ENCODE measurements around the gene ZFYVE26. TPM values are rescaled to one million over a fixed set of nuclear protein-coding genes. Genes with fewer than 3 reads are reported as not detected.

ZFYVE26 gene
- total RNA-seq, 6 experiments from 2014 or later = 8.3 to 14.8 (median 11.3) TPM

DNA sequence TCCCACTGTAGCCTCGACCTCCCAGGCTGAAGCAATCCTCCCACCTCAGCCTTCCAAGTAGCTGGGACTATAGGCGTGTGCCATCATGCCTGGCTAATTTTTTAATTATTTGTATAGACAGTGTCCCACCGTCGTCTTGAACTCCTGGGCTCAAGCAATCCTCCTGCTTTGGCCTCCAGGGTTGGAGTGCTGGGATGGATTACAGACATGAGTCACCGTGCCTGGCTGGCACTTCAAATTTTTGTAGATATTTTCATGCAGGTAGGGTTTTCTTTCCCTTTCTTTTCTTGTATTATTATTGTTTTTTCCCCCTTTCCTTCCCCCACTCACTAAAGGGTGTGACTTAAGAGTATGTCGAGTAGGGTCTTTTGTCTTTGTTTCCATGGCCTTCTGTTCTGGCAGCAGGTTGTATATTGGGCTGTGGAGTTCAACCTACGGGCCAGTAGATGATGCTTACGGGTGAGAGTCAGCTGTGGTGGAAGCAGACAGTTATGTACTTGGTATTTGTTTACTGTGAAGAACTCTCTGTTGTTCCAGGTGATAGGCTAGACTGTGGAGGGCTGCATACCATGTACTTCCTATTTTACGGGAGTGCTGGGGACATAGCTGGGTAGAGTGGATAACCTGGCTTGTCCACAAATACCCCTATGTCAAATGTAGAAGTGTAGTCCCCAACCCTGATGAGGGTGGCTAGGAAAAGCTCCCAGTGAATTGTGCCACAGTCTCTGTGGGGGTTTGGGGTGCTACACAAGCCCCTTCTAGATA, 33.9 kb upstream of the ZFYVE26 start:
- no peak for TF ChIP-seq POLR2A (IDR thresholded peaks at IDR 0.05)
- TF ChIP-seq, protein P1, sequence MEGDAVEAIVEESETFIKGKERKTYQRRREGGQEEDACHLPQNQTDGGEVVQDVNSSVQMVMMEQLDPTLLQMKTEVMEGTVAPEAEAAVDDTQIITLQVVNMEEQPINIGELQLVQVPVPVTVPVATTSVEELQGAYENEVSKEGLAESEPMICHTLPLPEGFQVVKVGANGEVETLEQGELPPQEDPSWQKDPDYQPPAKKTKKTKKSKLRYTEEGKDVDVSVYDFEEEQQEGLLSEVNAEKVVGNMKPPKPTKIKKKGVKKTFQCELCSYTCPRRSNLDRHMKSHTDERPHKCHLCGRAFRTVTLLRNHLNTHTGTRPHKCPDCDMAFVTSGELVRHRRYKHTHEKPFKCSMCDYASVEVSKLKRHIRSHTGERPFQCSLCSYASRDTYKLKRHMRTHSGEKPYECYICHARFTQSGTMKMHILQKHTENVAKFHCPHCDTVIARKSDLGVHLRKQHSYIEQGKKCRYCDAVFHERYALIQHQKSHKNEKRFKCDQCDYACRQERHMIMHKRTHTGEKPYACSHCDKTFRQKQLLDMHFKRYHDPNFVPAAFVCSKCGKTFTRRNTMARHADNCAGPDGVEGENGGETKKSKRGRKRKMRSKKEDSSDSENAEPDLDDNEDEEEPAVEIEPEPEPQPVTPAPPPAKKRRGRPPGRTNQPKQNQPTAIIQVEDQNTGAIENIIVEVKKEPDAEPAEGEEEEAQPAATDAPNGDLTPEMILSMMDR (IDR thresholded peaks at IDR 0.05) = no peak
- intact Hi-C loops (cut with DNase I) = no loop called here
- no peak overlapping the region for H3K4me3 ChIP-seq
- H3K36me3 ChIP-seq = no peaks in the 10 kb centered on the region
- no peak overlapping the region for H3K27ac ChIP-seq
- no peaks in the 10 kb centered on the region for H3K4me1 ChIP-seq
- DNase-seq (no peak), ATAC-seq (no peak)
- H3K9me3 ChIP-seq = no peaks in the 10 kb centered on the region
- H3K27me3 ChIP-seq = no peaks in the 10 kb centered on the region
- 95% methylated on average over 9 of the region's 9 CpGs for WGBS (ENCODE audit: insufficient coverage, low coverage, low lambda C conversion rate, missing lambda C conversion rate)

DNA sequence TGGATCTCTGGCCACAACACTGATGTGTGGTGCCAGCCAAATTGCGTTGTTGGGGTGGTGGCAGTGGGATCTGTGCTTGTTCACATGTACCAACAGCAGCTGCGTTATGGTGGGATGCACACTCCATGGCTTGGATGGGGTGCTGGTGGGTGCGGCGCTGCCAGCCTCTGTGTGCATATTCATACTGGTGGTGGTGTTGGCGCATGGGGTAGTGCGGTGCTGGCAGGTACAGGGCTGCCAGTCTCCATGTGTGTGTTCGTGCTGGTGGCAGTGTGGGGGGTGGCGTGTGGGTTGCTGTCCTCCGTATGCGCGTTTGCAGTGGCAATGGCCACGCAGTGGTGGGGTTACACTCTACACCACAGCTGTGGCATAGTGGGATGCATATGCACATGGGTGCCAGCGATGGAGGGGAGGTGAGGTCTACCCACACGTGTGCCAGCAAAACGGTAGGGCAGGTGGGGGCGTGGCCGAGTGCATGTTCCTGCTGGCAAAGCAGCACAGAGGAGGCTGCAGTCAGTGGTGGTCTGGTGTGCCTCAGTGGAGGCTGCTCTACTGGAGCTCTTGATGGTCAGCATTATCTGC, 29.7 kb upstream of the ZFYVE26 start:
- DNase-seq (no peak), ATAC-seq (no peak)
- Histone ChIP-seq H3K27ac (no peak overlapping the region), H3K9me3 (no peaks in the 10 kb centered on the region), H3K4me1 (no peaks in the 10 kb centered on the region), H3K36me3 (no peaks in the 10 kb centered on the region), H3K27me3 (no peaks in the 10 kb centered on the region), H3K4me3 (no peak overlapping the region)
- TF ChIP-seq, protein P1 (IDR thresholded peaks at IDR 0.05) = no peak
- no peak for TF ChIP-seq POLR2A (IDR thresholded peaks at IDR 0.05)
- 95% methylated on average over 4 of the region's 17 CpGs for WGBS (ENCODE audit: insufficient coverage, low coverage, low lambda C conversion rate, missing lambda C conversion rate)
- intact Hi-C loops (cut with DNase I) = no loop called here

DNA sequence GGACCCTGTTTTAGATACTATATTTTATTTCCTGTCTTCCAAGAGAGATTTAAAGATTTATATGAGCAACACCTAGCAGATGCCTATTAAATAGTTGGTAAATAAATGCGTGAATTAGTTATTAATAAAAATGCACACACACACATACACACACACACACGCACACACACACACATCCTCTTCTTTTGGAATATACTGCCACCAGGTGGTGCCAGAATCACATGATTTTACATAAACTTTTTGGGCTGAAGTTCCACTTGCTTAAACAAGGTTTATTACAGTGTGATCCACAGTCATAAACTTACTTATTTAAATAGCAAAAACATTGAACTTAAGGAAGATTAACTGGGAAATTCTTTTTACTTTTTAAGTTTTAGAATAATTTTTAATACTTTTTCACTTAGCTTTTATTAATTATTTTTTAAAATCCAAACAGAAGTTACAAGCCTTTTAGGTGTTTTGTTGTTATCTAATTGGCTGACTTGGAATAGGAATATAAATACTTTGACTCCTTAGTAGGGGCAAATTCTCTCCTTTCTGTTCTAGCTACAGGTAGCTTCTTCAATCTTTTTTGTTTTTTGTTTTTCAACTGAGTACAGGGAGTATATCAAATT, 20.7 kb upstream of the ZFYVE26 start:
- intact Hi-C loops (cut with DNase I) = no loop called here
- WGBS (ENCODE audit: insufficient coverage, low coverage, low lambda C conversion rate, missing lambda C conversion rate) = 0% methylated on average over 2 of the region's 2 CpGs
- Histone ChIP-seq H3K27ac (no peak overlapping the region), H3K27me3 (no peaks in the 10 kb centered on the region), H3K4me1 (no peaks in the 10 kb centered on the region), H3K4me3 (no peak overlapping the region), H3K36me3 (no peaks in the 10 kb centered on the region), H3K9me3 (no peaks in the 10 kb centered on the region)
- DNase-seq = no peak
- TF ChIP-seq, protein P1 (IDR thresholded peaks at IDR 0.05) = peak; percentile 42 to 65 (median 56)
- no peak for TF ChIP-seq POLR2A (IDR thresholded peaks at IDR 0.05)
- peak; percentile 81 to 90 (median 86) for ATAC-seq

DNA sequence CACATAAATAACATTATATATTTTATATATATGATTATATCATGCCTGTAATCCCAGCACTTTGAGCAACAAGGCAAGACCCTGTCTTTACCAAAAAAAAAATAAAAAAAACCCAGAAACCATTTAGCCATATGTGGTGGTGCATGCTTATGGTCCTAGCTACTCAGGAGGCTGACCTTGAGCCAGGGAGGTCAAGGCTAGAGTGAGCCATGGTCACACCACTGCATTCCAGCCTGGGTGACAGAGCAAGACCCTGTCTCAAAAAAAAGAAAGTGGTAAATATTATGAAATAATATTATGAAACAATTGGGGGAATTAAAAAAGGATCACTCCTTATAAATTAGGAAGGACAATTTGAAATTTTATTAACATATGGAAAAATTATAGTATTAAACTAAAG, 19.2 kb upstream of the ZFYVE26 start:
- TF ChIP-seq, protein P1 (IDR thresholded peaks at IDR 0.05) = no peak
- no peak for TF ChIP-seq POLR2A (IDR thresholded peaks at IDR 0.05)
- intact Hi-C loops (cut with DNase I) = no loop called here
- no peaks in the 10 kb centered on the region for H3K36me3 ChIP-seq
- no peak for ATAC-seq
- H3K4me1 ChIP-seq = no peaks in the 10 kb centered on the region
- H3K4me3 ChIP-seq = no peak overlapping the region
- H3K27ac ChIP-seq = no peak overlapping the region
- no peaks in the 10 kb centered on the region for H3K9me3 ChIP-seq
- no peaks in the 10 kb centered on the region for H3K27me3 ChIP-seq
- DNase-seq = no peak

Data from right lobe of liver (tissue), 6 donors.